OCI-LY1 (cell line): ENCODE measurements around the gene COX14.

Experiments used
- CTCF ChIP-seq: fragments of 200-600 bp; sonication (generic), shearing (Covaris generic); IDR thresholded peaks from 2 replicates; pipeline ENCODE4 v1.5.1; 2017; ENCODE audit warnings: mild to moderate bottlenecking, antibody characterized with exemption, low read length, moderate library complexity, mixed read lengths
- EZH2 ChIP-seq: fragments of 200-600 bp; sonication (generic), shearing (Covaris generic); IDR thresholded peaks from 2 replicates; pipeline ENCODE4 v1.8.0; 2017; ENCODE audit warnings: borderline replicate concordance, mixed run types, mild to moderate bottlenecking, antibody characterized with exemption, low read length, moderate library complexity, mixed read lengths

GRCh38 chr12:50083301-50083700 is 28.7 kb upstream of the COX14 start:
- no peak for TF ChIP-seq CTCF
- no peak for TF ChIP-seq EZH2
